ENCODE measurements around the gene UCN2.
"Not testable (repeated sequence)": the region's sequence is repeated elsewhere in the genome, so short reads cannot be mapped to it uniquely, and the experiment has no call there.

The UCN2 gene

DNA sequence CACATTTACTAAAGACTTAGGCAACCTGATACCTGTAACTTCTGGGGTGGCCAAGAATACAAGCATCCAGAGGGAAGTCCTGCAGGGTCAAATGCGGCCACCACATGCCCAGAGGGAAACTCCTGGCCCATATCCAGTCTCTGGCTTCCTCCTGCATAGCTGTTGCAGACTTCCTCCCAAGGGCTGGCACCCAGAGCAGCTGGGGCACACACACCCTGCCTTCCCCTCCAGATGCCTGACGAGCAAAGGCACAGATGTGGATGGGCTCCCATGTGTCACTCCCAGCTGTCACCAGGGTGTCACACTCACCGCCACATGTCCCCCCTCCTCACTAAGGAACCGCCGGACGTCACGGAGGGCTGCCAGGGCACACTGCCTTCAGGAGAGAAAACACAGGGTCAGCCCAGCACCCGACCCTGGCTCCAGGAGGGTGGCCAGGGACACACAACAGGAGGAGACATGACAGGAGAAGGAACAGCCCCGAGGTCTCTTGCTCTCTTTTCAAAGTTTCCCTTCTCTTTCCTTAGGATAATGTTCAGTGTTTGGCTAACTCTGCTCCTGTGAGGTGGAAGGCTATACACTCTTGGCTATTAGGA lies 20.2 kb downstream of the UCN2 start:
- DNase-seq (ENCODE audit: low read depth in 2 of 2, low spot score in 1 of 2): no peak

DNA sequence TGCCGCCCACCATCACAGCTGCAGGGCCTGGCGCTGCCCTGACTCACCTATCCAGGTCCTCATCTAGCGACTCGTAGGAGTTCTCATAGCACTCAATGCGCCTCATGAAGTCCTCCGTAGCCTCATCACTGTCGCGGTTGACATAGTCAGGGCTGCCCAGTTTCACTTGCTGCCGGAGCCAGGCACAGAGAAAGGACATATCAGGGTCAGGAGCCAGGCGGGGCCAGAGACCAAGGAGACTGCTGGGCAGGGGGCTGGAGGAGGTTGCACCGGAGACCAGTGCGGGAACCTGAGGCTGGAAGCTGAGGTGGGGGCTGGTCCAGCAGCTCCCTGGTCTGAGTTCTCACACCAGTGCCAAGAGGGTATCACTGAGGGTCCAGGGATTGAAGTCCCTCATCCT lies 25.1 kb downstream of the UCN2 start:
- DNase-seq (ENCODE audit: low read depth in 2 of 2, low spot score in 1 of 2): no peak

- DNase-seq (ENCODE audit: low read depth in 2 of 2, low spot score in 1 of 2): no peak
Observed at GRCh38 chr3:48536785-48537184, 26.8 kb downstream of the UCN2 start.

GRCh38 chr3:48536116-48536515 lies 27.5 kb downstream of the UCN2 start:
- no peak for DNase-seq (ENCODE audit: low read depth in 2 of 2, low spot score in 1 of 2)

DNA sequence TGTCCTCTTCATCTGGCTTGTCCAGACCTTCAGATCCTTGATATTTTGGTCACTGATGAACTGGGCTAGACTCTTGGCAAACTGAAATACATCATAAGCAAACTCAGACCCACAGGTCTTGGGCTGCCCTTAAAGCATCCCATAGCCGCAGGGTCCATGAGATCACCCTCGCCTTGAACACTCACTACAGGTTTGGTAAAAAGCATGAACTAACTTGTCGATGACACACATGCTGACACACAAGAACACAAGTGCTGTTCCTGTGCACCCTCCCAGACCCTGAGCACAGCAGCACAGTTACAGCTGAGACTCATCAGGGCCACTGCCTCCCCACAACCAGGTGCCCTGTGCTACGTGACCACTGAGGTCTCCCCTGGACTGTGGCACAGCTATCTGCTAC lies 28.0 kb downstream of the UCN2 start:
- no peak for DNase-seq (ENCODE audit: low read depth in 2 of 2, low spot score in 1 of 2)

GRCh38 chr3:48532977-48533337 lies 30.6 kb downstream of the UCN2 start:
- DNase-seq (ENCODE audit: low read depth in 2 of 2, low spot score in 1 of 2): no peak

DNA sequence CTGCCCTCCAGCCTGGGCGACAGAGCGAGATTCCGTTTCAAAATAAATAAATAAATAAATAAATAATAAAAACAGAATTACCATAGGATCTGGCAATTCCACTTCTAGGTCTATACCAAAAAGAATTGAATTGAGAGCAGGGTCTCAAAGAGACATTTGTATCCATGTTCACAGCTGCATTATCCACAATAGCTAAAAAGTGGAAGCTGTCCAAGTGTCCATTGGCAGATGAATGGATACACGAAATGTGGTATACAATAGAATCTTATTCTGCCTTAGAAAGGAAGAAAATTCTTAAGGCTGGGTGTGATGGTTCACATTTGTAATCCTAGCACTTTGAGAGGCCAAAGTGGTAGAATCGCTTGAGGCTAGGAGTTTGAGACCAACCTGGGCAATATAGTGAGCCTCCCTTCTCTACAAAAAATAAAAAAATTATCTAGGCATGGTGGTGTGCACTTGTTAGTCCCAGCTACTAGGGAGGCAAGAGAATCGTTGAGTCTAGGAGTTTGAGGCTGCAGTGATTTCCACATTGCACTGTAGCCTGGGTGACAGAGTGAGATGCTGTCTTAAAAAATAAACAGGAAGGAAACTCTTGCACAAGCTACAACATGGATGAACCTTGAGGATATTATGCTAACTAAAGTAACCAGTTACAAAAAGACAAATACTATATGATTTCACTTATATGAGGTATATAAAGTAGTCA lies 31.2 kb downstream of the UCN2 start:
- no peak for DNase-seq (ENCODE audit: low read depth in 2 of 2, low spot score in 1 of 2)

- not testable (repeated sequence) for DNase-seq (ENCODE audit: low read depth in 2 of 2, low spot score in 1 of 2)
Observed at GRCh38 chr3:48530701-48531100, 32.9 kb downstream of the UCN2 start.

- no peak for DNase-seq (ENCODE audit: low read depth in 2 of 2, low spot score in 1 of 2)
Observed at GRCh38 chr3:48528754-48529153, 34.8 kb downstream of the UCN2 start.

GRCh38 chr3:48528048-48528447 lies 35.5 kb downstream of the UCN2 start:
- DNase-seq (ENCODE audit: low read depth in 2 of 2, low spot score in 1 of 2): no peak

DNA sequence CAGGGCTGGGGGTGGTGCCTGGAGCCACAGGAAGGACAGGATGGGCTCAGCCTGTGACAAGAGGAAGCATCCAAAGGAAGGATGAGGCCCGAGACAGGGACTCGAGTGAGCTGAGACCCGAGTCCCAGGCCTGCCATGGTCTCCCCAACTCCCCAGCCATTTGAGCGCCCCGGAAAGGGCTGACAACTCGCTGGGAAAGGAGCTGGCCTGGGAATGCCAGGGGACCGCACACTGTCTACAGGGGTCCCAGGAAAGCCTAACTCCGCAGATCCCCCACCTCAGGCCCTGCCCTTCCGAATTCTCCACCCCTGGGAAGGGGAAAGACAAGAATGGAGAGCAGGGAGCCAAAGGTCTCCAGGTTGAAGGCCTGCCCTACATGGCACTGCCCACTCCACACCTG lies 38.6 kb downstream of the UCN2 start:
- DNase-seq (ENCODE audit: low read depth in 2 of 2, low spot score in 1 of 2): no peak

- DNase-seq (ENCODE audit: low read depth in 2 of 2, low spot score in 1 of 2): no peak
Observed at GRCh38 chr3:48521635-48522034, 41.9 kb downstream of the UCN2 start.

DNA sequence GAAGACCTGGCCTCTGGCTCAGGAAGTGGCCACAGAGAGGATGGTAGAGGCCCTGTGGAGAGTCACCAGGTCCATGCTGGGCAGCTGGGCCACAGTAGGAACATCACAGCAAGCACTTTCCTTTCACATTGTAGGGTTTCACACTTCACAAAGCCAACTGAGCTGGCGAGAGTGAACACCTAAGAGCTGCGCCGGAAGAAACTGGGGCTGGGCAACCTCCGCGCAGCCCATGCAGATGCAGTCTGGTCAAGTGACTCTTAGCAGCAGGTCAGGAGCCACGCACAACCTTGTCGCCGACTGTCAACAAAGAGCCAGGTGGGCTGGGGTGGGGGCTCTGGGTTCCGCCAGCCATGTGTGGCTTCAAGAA lies 44.3 kb downstream of the UCN2 start:
- no peak for DNase-seq (ENCODE audit: low read depth in 2 of 2, low spot score in 1 of 2)

DNA sequence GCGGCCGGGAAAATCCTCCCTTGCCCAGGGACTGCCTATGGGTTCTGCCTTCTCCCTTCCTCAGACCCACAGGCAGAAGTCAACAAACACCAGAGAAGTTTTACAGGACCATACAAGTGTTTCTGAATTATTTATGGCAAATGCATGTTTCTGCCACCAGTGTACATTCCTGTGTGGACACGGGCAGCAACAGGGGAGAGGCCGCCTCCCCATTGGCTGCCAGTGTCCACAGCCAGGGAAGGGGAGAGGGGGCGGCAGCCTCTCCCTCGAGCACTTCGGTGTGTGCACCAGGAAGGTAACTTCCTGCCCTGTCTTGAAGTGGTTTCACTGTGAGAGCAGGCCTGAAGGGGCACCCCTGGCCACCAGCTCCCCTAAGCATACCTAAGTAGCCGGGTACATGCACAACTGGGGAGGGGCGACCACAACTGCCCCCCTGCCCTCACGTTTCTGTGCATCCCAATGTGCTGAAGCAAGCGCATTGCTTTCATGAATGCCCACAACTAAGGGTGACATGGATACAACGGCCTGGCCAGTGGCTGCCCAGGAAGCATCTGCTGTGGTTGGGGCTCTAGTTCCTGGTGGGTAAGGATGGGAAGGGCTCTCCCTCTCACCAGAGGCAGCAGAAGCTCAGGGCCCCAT lies 44.8 kb downstream of the UCN2 start:
- no peak for DNase-seq (ENCODE audit: low read depth in 2 of 2, low spot score in 1 of 2)

DNA sequence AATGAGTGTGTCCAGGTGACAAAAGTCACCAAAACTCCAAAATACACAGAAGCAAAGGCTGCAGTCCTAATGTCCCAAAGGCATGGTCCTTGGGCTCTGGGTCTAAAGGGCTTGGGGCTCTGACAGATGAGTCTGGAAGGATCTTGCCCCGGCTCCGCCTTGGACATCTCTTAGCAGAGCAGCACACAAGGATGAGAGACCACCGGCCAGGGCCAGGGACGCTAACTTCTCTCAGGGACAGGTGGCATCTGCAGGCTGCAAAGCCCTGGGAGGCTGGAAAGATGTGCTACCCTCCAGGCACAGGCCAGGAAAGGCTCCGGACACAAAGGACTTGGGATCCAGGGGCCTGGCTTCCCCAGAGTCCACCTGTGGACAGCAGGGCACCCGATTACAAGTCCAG lies 45.5 kb downstream of the UCN2 start:
- DNase-seq (ENCODE audit: low read depth in 2 of 2, low spot score in 1 of 2): no peak

GRCh38 chr3:48516571-48516970 lies 47.0 kb downstream of the UCN2 start:
- no peak for DNase-seq (ENCODE audit: low read depth in 2 of 2, low spot score in 1 of 2)

- no peak for DNase-seq (ENCODE audit: low read depth in 2 of 2, low spot score in 1 of 2)
Observed at GRCh38 chr3:48514431-48515227, 49.0 kb downstream of the UCN2 start.

Measured in stimulated activated CD8-positive, alpha-beta memory T cell treated with anti-CD3 and anti-CD28 coated beads, Interleukin-4, amount 100 ng/mL, for 4 hours (primary cell).